ENCODE measurements around the gene UCHL3.

Gene UCHL3

DNA sequence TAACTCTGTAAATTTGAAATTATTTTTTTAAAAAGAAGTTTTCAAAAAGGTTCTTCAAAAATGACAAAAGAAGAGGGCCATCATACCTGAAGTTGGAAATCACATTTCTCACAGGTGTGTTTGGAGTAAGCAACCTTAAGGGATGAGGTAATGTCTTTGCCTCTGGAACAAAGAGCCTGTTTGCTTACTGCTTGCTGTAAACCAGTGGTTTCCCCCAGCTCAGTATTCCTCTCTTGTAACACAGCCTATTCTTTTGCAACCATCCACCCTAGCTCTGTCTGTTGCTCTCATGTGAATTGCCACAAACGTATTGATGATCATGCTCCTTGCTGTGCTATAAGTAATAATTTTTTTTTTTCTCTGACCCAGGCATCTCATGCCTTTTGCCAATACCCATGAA lies 38.1 kb downstream of the UCHL3 start:
- no peak for DNase-seq (ENCODE audit: extremely low read depth, insufficient read length)
- peaks cover 2% of the 10 kb centered on the region for H3K36me3 ChIP-seq (ENCODE audit: control insufficient read depth, insufficient read depth, low read length)
- TF ChIP-seq, protein P1, sequence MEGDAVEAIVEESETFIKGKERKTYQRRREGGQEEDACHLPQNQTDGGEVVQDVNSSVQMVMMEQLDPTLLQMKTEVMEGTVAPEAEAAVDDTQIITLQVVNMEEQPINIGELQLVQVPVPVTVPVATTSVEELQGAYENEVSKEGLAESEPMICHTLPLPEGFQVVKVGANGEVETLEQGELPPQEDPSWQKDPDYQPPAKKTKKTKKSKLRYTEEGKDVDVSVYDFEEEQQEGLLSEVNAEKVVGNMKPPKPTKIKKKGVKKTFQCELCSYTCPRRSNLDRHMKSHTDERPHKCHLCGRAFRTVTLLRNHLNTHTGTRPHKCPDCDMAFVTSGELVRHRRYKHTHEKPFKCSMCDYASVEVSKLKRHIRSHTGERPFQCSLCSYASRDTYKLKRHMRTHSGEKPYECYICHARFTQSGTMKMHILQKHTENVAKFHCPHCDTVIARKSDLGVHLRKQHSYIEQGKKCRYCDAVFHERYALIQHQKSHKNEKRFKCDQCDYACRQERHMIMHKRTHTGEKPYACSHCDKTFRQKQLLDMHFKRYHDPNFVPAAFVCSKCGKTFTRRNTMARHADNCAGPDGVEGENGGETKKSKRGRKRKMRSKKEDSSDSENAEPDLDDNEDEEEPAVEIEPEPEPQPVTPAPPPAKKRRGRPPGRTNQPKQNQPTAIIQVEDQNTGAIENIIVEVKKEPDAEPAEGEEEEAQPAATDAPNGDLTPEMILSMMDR (IDR thresholded peaks at IDR 0.05; ENCODE audit: insufficient read depth, low read length, poor library complexity, severe bottlenecking) = no peak

DNA sequence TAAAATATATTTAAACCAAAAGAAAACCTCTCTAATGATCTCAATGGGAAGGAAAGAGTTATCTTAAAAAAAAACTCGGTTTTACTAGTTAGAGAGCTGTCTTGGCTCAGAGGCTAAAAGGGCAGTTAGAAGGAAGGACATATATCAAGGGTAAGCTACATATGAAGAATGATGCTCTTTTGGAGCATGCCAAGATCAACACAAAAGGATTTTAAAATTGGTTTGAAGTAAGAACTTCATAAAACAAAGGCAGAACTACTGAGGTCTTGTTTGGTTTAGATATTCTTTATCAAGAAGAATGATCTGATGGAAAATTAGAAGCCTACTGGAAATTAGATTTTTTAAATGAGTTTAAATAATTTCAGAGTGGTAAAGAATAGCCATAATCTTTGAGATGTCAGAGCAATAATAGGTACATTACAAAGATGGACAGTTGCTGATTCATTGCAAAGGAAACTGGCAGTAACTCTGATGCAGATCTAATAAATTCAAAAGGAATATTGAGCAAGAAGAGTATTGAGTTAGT lies 47.1 kb downstream of the UCHL3 start:
- TF ChIP-seq, protein P1 (IDR thresholded peaks at IDR 0.05; ENCODE audit: insufficient read depth, low read length, poor library complexity, severe bottlenecking) = no peak
- no peak for DNase-seq (ENCODE audit: extremely low read depth, insufficient read length)
- Histone ChIP-seq H3K4me3 (replicated peaks; ENCODE audit: low read depth, low read length) (no peak overlapping the region), H3K36me3 (ENCODE audit: control insufficient read depth, insufficient read depth, low read length) (no peaks in the 10 kb centered on the region; the same call in 1 of the 2 replicates), H3K27me3 (replicated peaks; ENCODE audit: control insufficient read depth, insufficient read depth, low read length) (no peaks in the 10 kb centered on the region)

More for the DNA sequence above, 38.1 kb downstream of the UCHL3 start:
- Histone ChIP-seq H3K27me3 (replicated peaks; ENCODE audit: control insufficient read depth, insufficient read depth, low read length) (no peaks in the 10 kb centered on the region), H3K4me3 (replicated peaks; ENCODE audit: low read depth, low read length) (no peak overlapping the region)

DNA sequence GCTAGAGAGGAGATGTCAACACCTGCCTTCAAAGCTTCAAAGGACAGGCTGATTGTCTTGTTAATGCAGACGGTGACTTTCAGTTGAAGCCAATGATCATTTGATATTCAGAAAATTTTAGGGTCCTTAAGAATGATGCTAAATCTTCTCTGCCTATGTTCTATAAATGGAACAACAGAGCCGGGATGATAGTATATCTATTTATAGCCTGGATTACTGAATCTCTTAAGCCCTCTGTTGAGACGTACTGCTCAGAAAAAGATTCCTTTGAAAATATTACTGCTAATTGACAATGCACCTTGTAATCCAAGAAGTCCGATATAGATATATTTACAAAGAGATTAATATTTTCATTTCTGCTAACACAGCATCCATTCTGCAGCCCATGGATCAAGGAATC lies 50.8 kb downstream of the UCHL3 start:
- H3K27me3 ChIP-seq (replicated peaks; ENCODE audit: control insufficient read depth, insufficient read depth, low read length) = no peaks in the 10 kb centered on the region
- no peak for DNase-seq (ENCODE audit: extremely low read depth, insufficient read length)
- no peak overlapping the region for H3K4me3 ChIP-seq (replicated peaks; ENCODE audit: low read depth, low read length)
- TF ChIP-seq, protein P1 (IDR thresholded peaks at IDR 0.05; ENCODE audit: insufficient read depth, low read length, poor library complexity, severe bottlenecking) = no peak
- no peaks in the 10 kb centered on the region; the same call in none of the 2 replicates for H3K36me3 ChIP-seq (ENCODE audit: control insufficient read depth, insufficient read depth, low read length)

DNA sequence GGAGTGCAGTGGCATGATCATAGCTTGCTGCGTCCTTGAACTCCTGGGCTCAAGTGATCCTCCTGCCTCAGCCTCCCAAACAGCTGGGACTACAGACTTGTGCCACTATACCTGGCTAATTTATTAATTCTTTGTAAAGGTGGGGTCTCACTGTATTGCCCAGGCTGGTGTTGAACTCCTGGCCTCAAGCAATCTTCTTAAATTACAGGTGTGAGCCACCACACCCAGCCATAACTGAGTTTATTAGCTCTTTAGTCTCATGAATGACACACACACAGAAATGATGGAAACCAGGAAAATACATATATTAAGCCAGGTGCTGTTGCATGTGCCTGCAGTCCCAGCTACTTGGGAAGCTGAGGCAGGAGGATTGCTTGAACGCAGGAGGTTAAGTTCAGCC lies 53.4 kb downstream of the UCHL3 start:
- DNase-seq (ENCODE audit: extremely low read depth, insufficient read length) = no peak
- Histone ChIP-seq H3K4me3 (replicated peaks; ENCODE audit: low read depth, low read length) (no peak overlapping the region), H3K36me3 (ENCODE audit: control insufficient read depth, insufficient read depth, low read length) (no peaks in the 10 kb centered on the region; the same call in none of the 2 replicates), H3K27me3 (replicated peaks; ENCODE audit: control insufficient read depth, insufficient read depth, low read length) (no peaks in the 10 kb centered on the region)
- TF ChIP-seq, protein P1 (IDR thresholded peaks at IDR 0.05; ENCODE audit: insufficient read depth, low read length, poor library complexity, severe bottlenecking) = no peak

DNA sequence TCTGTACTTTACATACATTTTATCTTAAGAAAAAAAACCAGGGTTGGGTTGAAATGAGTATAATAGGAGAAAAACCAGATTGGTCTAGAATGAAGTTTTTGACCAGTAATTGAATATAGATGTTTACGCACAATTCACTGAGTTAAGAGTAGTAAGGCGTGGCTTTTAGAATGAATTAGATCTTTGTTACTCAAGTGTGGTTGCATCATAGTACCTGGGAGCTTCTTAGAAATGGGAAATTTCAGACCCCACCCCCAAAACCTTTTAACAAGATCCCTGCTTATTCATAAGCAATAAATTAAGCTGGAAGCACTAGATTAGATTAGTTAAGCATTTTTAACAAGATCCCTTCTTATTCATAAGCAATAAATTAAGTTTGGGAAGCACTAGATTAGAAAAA lies 57.9 kb downstream of the UCHL3 start:
- TF ChIP-seq, protein P1 (IDR thresholded peaks at IDR 0.05; ENCODE audit: insufficient read depth, low read length, poor library complexity, severe bottlenecking) = no peak
- Histone ChIP-seq H3K4me3 (replicated peaks; ENCODE audit: low read depth, low read length) (no peak overlapping the region), H3K27me3 (replicated peaks; ENCODE audit: control insufficient read depth, insufficient read depth, low read length) (no peaks in the 10 kb centered on the region), H3K36me3 (ENCODE audit: control insufficient read depth, insufficient read depth, low read length) (no peaks in the 10 kb centered on the region; the same call in 1 of the 2 replicates)
- DNase-seq (ENCODE audit: extremely low read depth, insufficient read length) = no peak

DNA sequence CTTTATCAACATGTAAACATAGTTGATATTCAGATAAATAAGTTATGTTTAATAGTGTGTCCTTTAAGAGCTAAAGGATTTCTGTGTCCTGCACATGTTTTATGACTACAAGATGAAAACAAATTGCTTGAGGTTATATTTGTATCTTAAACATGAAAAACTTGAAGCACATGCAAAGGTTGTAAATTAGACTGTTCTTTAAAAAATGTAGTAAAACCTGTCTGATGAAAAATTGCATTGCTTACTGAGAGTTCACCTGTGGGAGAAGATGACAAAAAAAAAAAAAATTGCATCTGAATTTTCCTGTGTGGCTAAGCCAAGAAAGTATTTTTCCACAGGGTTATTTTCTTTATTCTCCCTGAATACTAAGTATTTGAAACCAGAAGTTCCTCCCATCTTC lies 60.9 kb downstream of the UCHL3 start:
- Histone ChIP-seq H3K27me3 (replicated peaks; ENCODE audit: control insufficient read depth, insufficient read depth, low read length) (no peaks in the 10 kb centered on the region), H3K36me3 (ENCODE audit: control insufficient read depth, insufficient read depth, low read length) (no peaks in the 10 kb centered on the region; the same call in 1 of the 2 replicates), H3K4me3 (replicated peaks; ENCODE audit: low read depth, low read length) (no peak overlapping the region)
- TF ChIP-seq, protein P1 (IDR thresholded peaks at IDR 0.05; ENCODE audit: insufficient read depth, low read length, poor library complexity, severe bottlenecking) = no peak
- DNase-seq (ENCODE audit: extremely low read depth, insufficient read length) = no peak

Data from GM06990 (cell line).